GM23338 (cell line): ENCODE data around the gene KLC4. TPM values are rescaled to one million over a fixed set of nuclear protein-coding genes. Genes with fewer than 3 reads are reported as not detected.

ENCODE experiments used
- ATAC-seq: fragments of 200-7000 bp; cut with Tn5 transposase; 3 replicates; pipeline ENCODE4 v1.9.1; 2020
- DNase-seq: peaks from one replicate; pipeline ENCODE4 v3.0.0-alpha.2; 2015; ENCODE audit warnings: low spot score
- H2AFZ ChIP-seq: fragments of 200-600 bp; sonication (generic); 2 replicates; pipeline ENCODE4 v1.8.0; 2016; ENCODE audit warnings: antibody characterized with exemption, mild to moderate bottlenecking, moderate library complexity
- H3F3A ChIP-seq: fragments of 200-600 bp; sonication (generic); replicated peaks from 2 replicates; pipeline ENCODE4 v1.8.0; 2017; ENCODE audit warnings: antibody characterized with exemption, mixed run types, low read depth
- H3K27ac ChIP-seq: fragments of 200-600 bp; sonication (generic); 2 replicates; pipeline ENCODE4 v1.6.1; 2016; ENCODE audit warnings: low read depth
- H3K27me3 ChIP-seq: fragments of 200-600 bp; sonication (generic); 2 replicates; pipeline ENCODE4 v1.8.0; 2016; ENCODE audit warnings: mild to moderate bottlenecking, mixed run types, moderate library complexity; ENCODE audit not compliant: insufficient read depth
- H3K36me3 ChIP-seq: fragments of 200-600 bp; sonication (generic); 2 replicates; pipeline ENCODE4 v1.8.0; 2016; ENCODE audit warnings: mild to moderate bottlenecking; ENCODE audit not compliant: insufficient read depth
- H3K4me1 ChIP-seq: fragments of 200-600 bp; sonication (generic); 2 replicates; pipeline ENCODE4 v1.8.0; 2016; ENCODE audit warnings: mild to moderate bottlenecking, moderate library complexity; ENCODE audit not compliant: insufficient read depth
- H3K4me2 ChIP-seq: fragments of 200-600 bp; sonication (generic); 2 replicates; pipeline ENCODE4 v1.7.1; 2017; ENCODE audit warnings: mixed run types
- H3K4me3 ChIP-seq: fragments of 200-600 bp; sonication (generic); 2 replicates; pipeline ENCODE4 v1.6.1; 2016; ENCODE audit warnings: mixed run types
- H3K79me2 ChIP-seq: fragments of 200-600 bp; sonication (generic); replicated peaks from 2 replicates; pipeline ENCODE4 v1.8.0; 2017; ENCODE audit warnings: mild to moderate bottlenecking; ENCODE audit not compliant: insufficient read depth
- H3K9me2 ChIP-seq: fragments of 200-600 bp; sonication (generic); 2 replicates; pipeline ENCODE4 v1.8.0; 2017; ENCODE audit not compliant: insufficient read depth
- H4K20me1 ChIP-seq: fragments of 200-600 bp; sonication (generic); replicated peaks from 2 replicates; pipeline ENCODE4 v1.8.0; 2017; ENCODE audit warnings: mild to moderate bottlenecking; ENCODE audit not compliant: insufficient read depth
- H3K27ac Mint-ChIP-seq: 2 replicates; pipeline ENCODE4 v1.8.0; 2020; ENCODE audit warnings: inconsistent platforms, mild to moderate bottlenecking, moderate library complexity, mixed read lengths
- H3K27me3 Mint-ChIP-seq: 3 replicates; pipeline ENCODE4 v1.8.0; 2022; ENCODE audit warnings: low read depth, mild to moderate bottlenecking, moderate library complexity, mixed read lengths, inconsistent platforms; ENCODE audit not compliant: insufficient read depth, poor library complexity
- H3K36me3 Mint-ChIP-seq: 3 replicates; pipeline ENCODE4 v1.8.0; 2021; ENCODE audit warnings: low read depth, mild to moderate bottlenecking, inconsistent platforms, moderate library complexity, mixed read lengths
- H3K4me1 Mint-ChIP-seq: 3 replicates; pipeline ENCODE4 v1.8.0; 2020; ENCODE audit warnings: mild to moderate bottlenecking, inconsistent platforms, mixed read lengths
- H3K4me3 Mint-ChIP-seq: 3 replicates; pipeline ENCODE4 v1.8.0; 2021; ENCODE audit warnings: moderate library complexity, mild to moderate bottlenecking, inconsistent platforms, mixed read lengths
- H3K9me3 Mint-ChIP-seq: 3 replicates; pipeline ENCODE4 v1.8.0; 2020; ENCODE audit warnings: moderate library complexity, mild to moderate bottlenecking, inconsistent platforms, mixed read lengths
- CREB1 ChIP-seq: fragments of 250-450 bp; sonication (Bioruptor Pico); IDR thresholded peaks from 2 replicates; pipeline ENCODE4 v1.5.0; 2020; ENCODE audit warnings: low read depth, mild to moderate bottlenecking, moderate library complexity
- EZH2 ChIP-seq: fragments of 200-600 bp; sonication (generic); IDR thresholded peaks from one replicate; pipeline ENCODE4 v1.8.0; 2017; ENCODE audit warnings: antibody characterized with exemption, mild to moderate bottlenecking, low read depth; ENCODE audit not compliant: unreplicated experiment
- EZH2phosphoT487 ChIP-seq: fragments of 200-600 bp; sonication (generic); IDR thresholded peaks from one replicate; pipeline ENCODE4 v1.8.1; 2018; ENCODE audit warnings: antibody characterized with exemption; ENCODE audit not compliant: unreplicated experiment
- JUNB ChIP-seq: IDR thresholded peaks from one replicate; pipeline ENCODE4 v1.6.1; 2016; ENCODE audit warnings: antibody characterized with exemption; ENCODE audit not compliant: unreplicated experiment
- NANOG ChIP-seq: IDR thresholded peaks from 2 replicates; pipeline ENCODE4 v1.6.1; 2016; ENCODE audit warnings: antibody characterized with exemption, borderline replicate concordance
- POLR2AphosphoS5 ChIP-seq: IDR thresholded peaks from 2 replicates; pipeline ENCODE4 v1.6.1; 2016; ENCODE audit warnings: antibody characterized with exemption, low read depth
- STAT1 ChIP-seq: IDR thresholded peaks from one replicate; pipeline ENCODE4 v1.6.1; 2016; ENCODE audit warnings: antibody characterized with exemption; ENCODE audit not compliant: unreplicated experiment
- ZNF114 ChIP-seq: fragments of 250-450 bp; sonication (Bioruptor Pico); IDR thresholded peaks from 2 replicates; pipeline ENCODE4 v1.5.0; 2020; ENCODE audit warnings: mild to moderate bottlenecking, moderate library complexity
- ZNF331 ChIP-seq: fragments of 250-450 bp; sonication (Bioruptor Pico); IDR thresholded peaks from 2 replicates; pipeline ENCODE4 v1.5.0; 2020; ENCODE audit warnings: low read depth, mild to moderate bottlenecking, moderate library complexity
- polyA plus RNA-seq: library from polyadenylated mRNA; unstranded; fragments of >200 nt; fragmentation: Nextera tagmentation; extraction: Ambion mirVana; gene quantifications from 2 replicates; pipeline ENCODE4 v1.2.1, GENCODE V29; 2016
- total RNA-seq: library from RNA; depleted of rRNA; stranded (reverse); fragments of >200 nt; shearing (Covaris generic); gene quantifications from 2 replicates; pipeline ENCODE4 v1.2.3, GENCODE V29; 2014
- TF ChIP-seq, protein P1 (sequence below): IDR thresholded peaks from one replicate; pipeline ENCODE4 v1.6.1; 2018; ENCODE audit warnings: antibody characterized with exemption; ENCODE audit not compliant: unreplicated experiment
- TF ChIP-seq, protein P2 (sequence below): fragments of 250-450 bp; sonication (Bioruptor Pico); IDR thresholded peaks from 2 replicates; pipeline ENCODE4 v1.5.0; 2020; ENCODE audit warnings: mild to moderate bottlenecking, moderate library complexity
- TF ChIP-seq, protein P3 (sequence below): IDR thresholded peaks from 2 replicates; pipeline ENCODE4 v1.6.1; 2016; ENCODE audit warnings: antibody characterized with exemption
- TF ChIP-seq, protein P4 (sequence below), 2 experiments: fragments of 200-600 bp in 1 of 2; sonication (generic) in 1 of 2; conservative IDR thresholded peaks; 2 replicates each; pipeline versions ENCODE4 v1.5.1 to v1.6.1; 2016 to 2017; ENCODE audit warnings: antibody characterized with exemption in 2 of 2, low read depth in 2 of 2, mild to moderate bottlenecking in 2 of 2, moderate library complexity in 1 of 2

Gene KLC4
- total and polyA plus RNA-seq, 2 experiments from 2014 or later, result 14.9 to 17.4 TPM

DNA sequence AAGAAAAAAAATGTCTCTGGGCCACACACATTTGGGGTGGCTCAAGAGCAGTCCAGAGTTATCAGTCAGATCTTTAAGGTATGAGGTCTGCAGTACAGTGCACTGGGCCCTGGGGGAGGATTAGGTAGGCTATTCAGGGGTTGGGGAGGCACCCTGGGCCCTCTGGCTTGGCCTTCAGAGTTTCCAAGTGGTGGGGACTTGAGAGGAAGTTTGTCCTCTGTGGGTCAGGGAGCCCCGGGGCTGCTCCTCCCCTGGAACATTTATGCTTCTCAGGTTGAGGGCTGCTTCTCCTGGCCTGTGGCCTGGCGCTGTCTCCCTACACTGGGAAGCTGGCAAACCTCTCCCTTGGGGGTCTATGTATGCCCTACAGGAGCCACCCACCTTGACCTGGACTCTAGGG lies 62.7 kb downstream of the KLC4 start:
- Histone ChIP-seq H3K4me1 (peaks cover 10% of the 10 kb centered on the region), H3K36me3 (no peaks in the 10 kb centered on the region), H3K27me3 (no peaks in the 10 kb centered on the region), H3K4me3 (no peak overlapping the region), H3K4me2 (no peak overlapping the region), H3K79me2 (peaks cover 89% of the 10 kb centered on the region), H3K27ac (no peak overlapping the region), H3K9me2 (no peaks in the 10 kb centered on the region), H3F3A (0 out of 2 replicates have a peak, but pooled peaks cover under 1% of the 10 kb centered on the region), H2AFZ (no peak overlapping the region), H4K20me1 (peaks cover 14% of the 10 kb centered on the region; the same call in 1 of the 2 replicates)
- DNase-seq (no peak), ATAC-seq (no peak)
- Mint-ChIP-seq H3K4me3 (no peak overlapping the region), H3K27me3 (peaks cover 18% of the 10 kb centered on the region), H3K27ac (no peak overlapping the region), H3K4me1 (peaks cover 46% of the 10 kb centered on the region), H3K36me3 (no peaks in the 10 kb centered on the region), H3K9me3 (no peaks in the 10 kb centered on the region)
- TF ChIP-seq POLR2AphosphoS5 (no peak), NANOG (no peak), EZH2 (no peak), EZH2phosphoT487 (no peak), JUNB (no peak), CREB1 (CRISPR knock-in tag) (no peak), ZNF331 (no peak), ZNF114 (no peak), STAT1 (no peak)
- TF ChIP-seq, protein P1, sequence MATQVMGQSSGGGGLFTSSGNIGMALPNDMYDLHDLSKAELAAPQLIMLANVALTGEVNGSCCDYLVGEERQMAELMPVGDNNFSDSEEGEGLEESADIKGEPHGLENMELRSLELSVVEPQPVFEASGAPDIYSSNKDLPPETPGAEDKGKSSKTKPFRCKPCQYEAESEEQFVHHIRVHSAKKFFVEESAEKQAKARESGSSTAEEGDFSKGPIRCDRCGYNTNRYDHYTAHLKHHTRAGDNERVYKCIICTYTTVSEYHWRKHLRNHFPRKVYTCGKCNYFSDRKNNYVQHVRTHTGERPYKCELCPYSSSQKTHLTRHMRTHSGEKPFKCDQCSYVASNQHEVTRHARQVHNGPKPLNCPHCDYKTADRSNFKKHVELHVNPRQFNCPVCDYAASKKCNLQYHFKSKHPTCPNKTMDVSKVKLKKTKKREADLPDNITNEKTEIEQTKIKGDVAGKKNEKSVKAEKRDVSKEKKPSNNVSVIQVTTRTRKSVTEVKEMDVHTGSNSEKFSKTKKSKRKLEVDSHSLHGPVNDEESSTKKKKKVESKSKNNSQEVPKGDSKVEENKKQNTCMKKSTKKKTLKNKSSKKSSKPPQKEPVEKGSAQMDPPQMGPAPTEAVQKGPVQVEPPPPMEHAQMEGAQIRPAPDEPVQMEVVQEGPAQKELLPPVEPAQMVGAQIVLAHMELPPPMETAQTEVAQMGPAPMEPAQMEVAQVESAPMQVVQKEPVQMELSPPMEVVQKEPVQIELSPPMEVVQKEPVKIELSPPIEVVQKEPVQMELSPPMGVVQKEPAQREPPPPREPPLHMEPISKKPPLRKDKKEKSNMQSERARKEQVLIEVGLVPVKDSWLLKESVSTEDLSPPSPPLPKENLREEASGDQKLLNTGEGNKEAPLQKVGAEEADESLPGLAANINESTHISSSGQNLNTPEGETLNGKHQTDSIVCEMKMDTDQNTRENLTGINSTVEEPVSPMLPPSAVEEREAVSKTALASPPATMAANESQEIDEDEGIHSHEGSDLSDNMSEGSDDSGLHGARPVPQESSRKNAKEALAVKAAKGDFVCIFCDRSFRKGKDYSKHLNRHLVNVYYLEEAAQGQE, result no peak
- TF ChIP-seq, protein P2, sequence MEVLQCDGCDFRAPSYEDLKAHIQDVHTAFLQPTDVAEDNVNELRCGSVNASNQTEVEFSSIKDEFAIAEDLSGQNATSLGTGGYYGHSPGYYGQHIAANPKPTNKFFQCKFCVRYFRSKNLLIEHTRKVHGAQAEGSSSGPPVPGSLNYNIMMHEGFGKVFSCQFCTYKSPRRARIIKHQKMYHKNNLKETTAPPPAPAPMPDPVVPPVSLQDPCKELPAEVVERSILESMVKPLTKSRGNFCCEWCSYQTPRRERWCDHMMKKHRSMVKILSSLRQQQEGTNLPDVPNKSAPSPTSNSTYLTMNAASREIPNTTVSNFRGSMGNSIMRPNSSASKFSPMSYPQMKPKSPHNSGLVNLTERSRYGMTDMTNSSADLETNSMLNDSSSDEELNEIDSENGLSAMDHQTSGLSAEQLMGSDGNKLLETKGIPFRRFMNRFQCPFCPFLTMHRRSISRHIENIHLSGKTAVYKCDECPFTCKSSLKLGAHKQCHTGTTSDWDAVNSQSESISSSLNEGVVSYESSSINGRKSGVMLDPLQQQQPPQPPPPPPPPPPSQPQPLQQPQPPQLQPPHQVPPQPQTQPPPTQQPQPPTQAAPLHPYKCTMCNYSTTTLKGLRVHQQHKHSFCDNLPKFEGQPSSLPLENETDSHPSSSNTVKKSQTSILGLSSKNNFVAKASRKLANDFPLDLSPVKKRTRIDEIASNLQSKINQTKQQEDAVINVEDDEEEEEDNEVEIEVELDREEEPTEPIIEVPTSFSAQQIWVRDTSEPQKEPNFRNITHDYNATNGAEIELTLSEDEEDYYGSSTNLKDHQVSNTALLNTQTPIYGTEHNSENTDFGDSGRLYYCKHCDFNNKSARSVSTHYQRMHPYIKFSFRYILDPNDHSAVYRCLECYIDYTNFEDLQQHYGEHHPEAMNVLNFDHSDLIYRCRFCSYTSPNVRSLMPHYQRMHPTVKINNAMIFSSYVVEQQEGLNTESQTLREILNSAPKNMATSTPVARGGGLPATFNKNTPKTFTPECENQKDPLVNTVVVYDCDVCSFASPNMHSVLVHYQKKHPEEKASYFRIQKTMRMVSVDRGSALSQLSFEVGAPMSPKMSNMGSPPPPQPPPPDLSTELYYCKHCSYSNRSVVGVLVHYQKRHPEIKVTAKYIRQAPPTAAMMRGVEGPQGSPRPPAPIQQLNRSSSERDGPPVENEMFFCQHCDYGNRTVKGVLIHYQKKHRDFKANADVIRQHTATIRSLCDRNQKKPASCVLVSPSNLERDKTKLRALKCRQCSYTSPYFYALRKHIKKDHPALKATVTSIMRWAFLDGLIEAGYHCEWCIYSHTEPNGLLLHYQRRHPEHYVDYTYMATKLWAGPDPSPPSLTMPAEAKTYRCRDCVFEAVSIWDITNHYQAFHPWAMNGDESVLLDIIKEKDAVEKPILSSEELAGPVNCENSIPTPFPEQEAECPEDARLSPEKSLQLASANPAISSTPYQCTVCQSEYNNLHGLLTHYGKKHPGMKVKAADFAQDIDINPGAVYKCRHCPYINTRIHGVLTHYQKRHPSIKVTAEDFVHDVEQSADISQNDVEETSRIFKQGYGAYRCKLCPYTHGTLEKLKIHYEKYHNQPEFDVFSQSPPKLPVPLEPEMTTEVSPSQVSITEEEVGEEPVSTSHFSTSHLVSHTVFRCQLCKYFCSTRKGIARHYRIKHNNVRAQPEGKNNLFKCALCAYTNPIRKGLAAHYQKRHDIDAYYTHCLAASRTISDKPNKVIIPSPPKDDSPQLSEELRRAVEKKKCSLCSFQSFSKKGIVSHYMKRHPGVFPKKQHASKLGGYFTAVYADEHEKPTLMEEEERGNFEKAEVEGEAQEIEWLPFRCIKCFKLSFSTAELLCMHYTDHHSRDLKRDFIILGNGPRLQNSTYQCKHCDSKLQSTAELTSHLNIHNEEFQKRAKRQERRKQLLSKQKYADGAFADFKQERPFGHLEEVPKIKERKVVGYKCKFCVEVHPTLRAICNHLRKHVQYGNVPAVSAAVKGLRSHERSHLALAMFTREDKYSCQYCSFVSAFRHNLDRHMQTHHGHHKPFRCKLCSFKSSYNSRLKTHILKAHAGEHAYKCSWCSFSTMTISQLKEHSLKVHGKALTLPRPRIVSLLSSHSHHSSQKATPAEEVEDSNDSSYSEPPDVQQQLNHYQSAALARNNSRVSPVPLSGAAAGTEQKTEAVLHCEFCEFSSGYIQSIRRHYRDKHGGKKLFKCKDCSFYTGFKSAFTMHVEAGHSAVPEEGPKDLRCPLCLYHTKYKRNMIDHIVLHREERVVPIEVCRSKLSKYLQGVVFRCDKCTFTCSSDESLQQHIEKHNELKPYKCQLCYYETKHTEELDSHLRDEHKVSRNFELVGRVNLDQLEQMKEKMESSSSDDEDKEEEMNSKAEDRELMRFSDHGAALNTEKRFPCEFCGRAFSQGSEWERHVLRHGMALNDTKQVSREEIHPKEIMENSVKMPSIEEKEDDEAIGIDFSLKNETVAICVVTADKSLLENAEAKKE (CRISPR knock-in tag), result no peak
- TF ChIP-seq, protein P3, sequence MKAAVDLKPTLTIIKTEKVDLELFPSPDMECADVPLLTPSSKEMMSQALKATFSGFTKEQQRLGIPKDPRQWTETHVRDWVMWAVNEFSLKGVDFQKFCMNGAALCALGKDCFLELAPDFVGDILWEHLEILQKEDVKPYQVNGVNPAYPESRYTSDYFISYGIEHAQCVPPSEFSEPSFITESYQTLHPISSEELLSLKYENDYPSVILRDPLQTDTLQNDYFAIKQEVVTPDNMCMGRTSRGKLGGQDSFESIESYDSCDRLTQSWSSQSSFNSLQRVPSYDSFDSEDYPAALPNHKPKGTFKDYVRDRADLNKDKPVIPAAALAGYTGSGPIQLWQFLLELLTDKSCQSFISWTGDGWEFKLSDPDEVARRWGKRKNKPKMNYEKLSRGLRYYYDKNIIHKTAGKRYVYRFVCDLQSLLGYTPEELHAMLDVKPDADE, result no peak
- TF ChIP-seq, protein P4, sequence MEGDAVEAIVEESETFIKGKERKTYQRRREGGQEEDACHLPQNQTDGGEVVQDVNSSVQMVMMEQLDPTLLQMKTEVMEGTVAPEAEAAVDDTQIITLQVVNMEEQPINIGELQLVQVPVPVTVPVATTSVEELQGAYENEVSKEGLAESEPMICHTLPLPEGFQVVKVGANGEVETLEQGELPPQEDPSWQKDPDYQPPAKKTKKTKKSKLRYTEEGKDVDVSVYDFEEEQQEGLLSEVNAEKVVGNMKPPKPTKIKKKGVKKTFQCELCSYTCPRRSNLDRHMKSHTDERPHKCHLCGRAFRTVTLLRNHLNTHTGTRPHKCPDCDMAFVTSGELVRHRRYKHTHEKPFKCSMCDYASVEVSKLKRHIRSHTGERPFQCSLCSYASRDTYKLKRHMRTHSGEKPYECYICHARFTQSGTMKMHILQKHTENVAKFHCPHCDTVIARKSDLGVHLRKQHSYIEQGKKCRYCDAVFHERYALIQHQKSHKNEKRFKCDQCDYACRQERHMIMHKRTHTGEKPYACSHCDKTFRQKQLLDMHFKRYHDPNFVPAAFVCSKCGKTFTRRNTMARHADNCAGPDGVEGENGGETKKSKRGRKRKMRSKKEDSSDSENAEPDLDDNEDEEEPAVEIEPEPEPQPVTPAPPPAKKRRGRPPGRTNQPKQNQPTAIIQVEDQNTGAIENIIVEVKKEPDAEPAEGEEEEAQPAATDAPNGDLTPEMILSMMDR (conservative IDR thresholded peaks at IDR 0.05; ENCODE audit: low read depth in 2 of 2), result no peak
